A549 (cell line): ENCODE results near the gene SLC6A17.

Source experiments
- CHD2 ChIP-seq: fragments of 150-350 bp; IDR thresholded peaks from 2 replicates; pipeline ENCODE4 v1.6.1; 2014; ENCODE audit warnings: low read length; ENCODE audit not compliant: partially characterized antibody
- CTCF ChIP-seq: fragments of >200 bp; sonication (Bioruptor Twin); formaldehyde crosslinking; IDR thresholded peaks from 3 replicates; pipeline ENCODE4 v1.5.1; 2016
- EP300 ChIP-seq, 2 experiments: fragments of >200 bp; sonication (Bioruptor Twin); formaldehyde crosslinking; IDR thresholded peaks; 2 replicates in 1 of 2; 3 replicates in 1 of 2; pipeline ENCODE4 v1.6.1; 2016 to 2017
- FOSB ChIP-seq: fragments of 250-450 bp; sonication (Bioruptor Pico); IDR thresholded peaks from 2 replicates; pipeline ENCODE4 v1.5.0; 2020; ENCODE audit warnings: mild to moderate bottlenecking, moderate library complexity
- PBX3 ChIP-seq: IDR thresholded peaks from 2 replicates; pipeline ENCODE4 v1.6.1; 2012
- POLR2A ChIP-seq: IDR thresholded peaks from 2 replicates; pipeline ENCODE4 v1.6.1; 2012; ENCODE audit warnings: mild to moderate bottlenecking, low read length
- POLR2AphosphoS2 ChIP-seq: conservative IDR thresholded peaks from 2 replicates; pipeline ENCODE4 v1.6.1; 2012; ENCODE audit warnings: low read length, improper control_type of control experiment, inconsistent platforms
- RAD21 ChIP-seq, 2 experiments: fragments of >200 bp in 1 of 2; sonication (Bioruptor Twin) in 1 of 2; formaldehyde crosslinking in 1 of 2; IDR thresholded peaks in 1 of 2; conservative IDR thresholded peaks in 1 of 2; 2 replicates in 1 of 2; 3 replicates in 1 of 2; pipeline ENCODE4 v1.6.1; 2012 to 2018; ENCODE audit warnings: inconsistent platforms in 1 of 2
- RCOR1 ChIP-seq: fragments of 150-350 bp; IDR thresholded peaks from 2 replicates; pipeline ENCODE4 v1.6.1; 2014; ENCODE audit warnings: antibody characterized with exemption, low read length, low read depth
- RNF2 ChIP-seq: fragments of 200-600 bp; sonication (generic); IDR thresholded peaks from 2 replicates; pipeline ENCODE4 v1.6.1; 2016; ENCODE audit warnings: low read depth, mild to moderate bottlenecking, antibody characterized with exemption, moderate library complexity, borderline replicate concordance

- no peak for TF ChIP-seq RCOR1
- TF ChIP-seq CTCF, result peak; percentile 65
- TF ChIP-seq EP300 (IDR thresholded peaks at IDR 0.05), result no peak
- no peak for TF ChIP-seq POLR2A
- TF ChIP-seq PBX3, result no peak
- no peak for TF ChIP-seq POLR2AphosphoS2
- TF ChIP-seq FOSB (CRISPR knock-in tag), result no peak
- TF ChIP-seq RAD21 (conservative IDR thresholded peaks at IDR 0.05 in 1 of 2, IDR thresholded peaks at IDR 0.05 in 1 of 2), result peak; percentile 51 to 62
- TF ChIP-seq RNF2, result no peak
- TF ChIP-seq CHD2, result no peak
These were observed 46.8 kb downstream of the SLC6A17 start for GRCh38 chr1:110196917-110197765.
